GM12874 (cell line): ENCODE measurements around the gene TCF12.

Source experiments
- TF ChIP-seq, protein P1 (sequence below): IDR thresholded peaks from 2 replicates; pipeline ENCODE4 v1.5.1; 2011; ENCODE audit warnings: low read depth, mild to moderate bottlenecking, control low read depth, low read length, moderate library complexity; ENCODE audit not compliant: insufficient read depth

Gene TCF12

DNA sequence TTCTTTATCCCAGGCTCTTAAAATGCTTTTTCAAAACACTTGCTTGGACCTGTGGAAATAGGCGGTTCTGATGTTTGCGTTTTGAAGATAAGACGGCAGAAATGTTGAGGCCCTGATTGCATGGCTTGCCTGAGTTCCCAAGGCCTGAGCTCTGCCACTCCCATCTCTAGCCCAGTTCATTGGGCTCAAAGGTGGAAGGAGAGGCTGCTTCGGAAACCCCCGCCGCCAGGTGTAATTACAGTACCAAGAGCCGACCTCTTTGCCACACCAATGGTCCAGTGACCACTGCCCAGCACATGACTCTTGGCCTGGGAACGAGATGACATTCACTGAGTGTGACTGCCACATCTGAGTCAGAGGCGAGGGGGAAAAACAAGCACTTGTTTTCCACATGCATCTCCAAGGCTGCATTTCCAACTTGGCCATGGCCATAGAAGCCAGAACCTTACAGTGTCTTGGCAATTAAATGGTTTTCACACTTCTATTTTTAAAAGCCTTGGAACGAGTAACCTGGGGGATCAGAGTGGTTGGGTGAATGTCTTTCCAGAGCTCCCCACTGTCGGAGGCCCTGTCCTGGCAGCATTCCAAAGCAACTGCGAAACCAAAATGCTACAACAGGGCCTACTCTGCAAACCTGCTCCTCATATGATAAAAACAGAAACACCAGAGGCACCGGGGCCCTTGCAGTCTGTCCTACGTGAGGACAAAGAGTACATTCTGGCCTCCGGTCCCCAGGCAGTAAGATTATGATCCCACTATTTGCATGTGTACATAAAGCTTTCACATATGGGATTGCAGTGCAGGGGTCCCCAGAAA lies 394.1 kb downstream of the TCF12 start:
- TF ChIP-seq, protein P1, sequence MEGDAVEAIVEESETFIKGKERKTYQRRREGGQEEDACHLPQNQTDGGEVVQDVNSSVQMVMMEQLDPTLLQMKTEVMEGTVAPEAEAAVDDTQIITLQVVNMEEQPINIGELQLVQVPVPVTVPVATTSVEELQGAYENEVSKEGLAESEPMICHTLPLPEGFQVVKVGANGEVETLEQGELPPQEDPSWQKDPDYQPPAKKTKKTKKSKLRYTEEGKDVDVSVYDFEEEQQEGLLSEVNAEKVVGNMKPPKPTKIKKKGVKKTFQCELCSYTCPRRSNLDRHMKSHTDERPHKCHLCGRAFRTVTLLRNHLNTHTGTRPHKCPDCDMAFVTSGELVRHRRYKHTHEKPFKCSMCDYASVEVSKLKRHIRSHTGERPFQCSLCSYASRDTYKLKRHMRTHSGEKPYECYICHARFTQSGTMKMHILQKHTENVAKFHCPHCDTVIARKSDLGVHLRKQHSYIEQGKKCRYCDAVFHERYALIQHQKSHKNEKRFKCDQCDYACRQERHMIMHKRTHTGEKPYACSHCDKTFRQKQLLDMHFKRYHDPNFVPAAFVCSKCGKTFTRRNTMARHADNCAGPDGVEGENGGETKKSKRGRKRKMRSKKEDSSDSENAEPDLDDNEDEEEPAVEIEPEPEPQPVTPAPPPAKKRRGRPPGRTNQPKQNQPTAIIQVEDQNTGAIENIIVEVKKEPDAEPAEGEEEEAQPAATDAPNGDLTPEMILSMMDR, result no peak

DNA sequence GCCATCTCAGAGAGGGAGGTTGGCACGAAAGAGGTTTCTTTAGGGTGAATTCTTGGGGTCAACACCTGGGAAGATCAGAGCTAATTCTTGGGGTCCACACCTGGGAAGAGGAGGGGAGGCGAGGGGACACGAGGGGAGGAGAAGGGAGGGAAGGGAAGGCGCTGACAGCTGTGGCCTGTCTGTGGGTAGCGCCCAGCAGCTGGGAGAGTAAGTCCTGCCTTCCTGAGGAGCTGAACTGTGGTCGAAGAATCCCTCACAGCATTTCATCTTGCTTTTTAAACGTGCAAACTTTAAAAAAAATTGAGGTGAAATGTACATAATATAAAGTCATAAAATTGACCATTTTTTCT lies 394.7 kb downstream of the TCF12 start:
- TF ChIP-seq, protein P1, result no peak

DNA sequence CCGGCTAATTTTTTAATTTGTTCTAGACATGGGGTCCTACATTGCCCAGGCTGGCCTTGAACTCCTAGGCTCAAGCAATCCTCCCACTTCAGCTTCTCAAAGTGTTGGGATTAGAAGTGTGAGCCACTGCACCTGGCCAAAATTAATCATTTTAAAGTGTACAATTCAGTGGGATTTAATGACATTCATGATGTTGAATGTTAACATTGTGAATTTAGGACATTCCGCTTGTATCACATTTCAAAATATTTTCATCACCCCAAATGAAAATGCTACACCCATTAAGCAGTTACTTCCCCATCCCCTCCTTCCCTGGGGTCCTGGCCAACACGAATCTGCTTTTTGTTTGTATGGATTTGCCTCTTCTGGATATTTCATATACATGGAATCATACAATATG lies 395.8 kb downstream of the TCF12 start:
- TF ChIP-seq, protein P1, result no peak

DNA sequence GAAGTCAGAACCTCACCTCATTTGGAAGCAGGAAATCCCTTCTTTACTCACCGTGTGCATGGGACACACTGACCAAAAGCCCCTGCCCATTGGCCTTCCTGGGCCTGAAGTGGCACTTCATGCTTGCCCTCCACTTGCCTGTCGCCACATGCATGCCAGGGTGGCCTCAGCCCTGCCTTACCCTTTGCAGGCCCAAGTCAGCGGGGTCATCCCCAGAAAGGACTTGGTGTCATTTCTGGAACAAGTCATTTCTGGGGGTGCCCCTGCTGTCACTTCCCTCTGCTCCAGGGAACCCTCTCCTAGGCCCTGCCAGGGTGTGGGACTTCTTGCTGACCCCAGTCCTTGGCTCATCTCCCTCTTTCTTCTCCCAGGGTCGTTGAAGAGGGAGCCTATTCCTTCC lies 398.0 kb downstream of the TCF12 start:
- TF ChIP-seq, protein P1, result no peak

DNA sequence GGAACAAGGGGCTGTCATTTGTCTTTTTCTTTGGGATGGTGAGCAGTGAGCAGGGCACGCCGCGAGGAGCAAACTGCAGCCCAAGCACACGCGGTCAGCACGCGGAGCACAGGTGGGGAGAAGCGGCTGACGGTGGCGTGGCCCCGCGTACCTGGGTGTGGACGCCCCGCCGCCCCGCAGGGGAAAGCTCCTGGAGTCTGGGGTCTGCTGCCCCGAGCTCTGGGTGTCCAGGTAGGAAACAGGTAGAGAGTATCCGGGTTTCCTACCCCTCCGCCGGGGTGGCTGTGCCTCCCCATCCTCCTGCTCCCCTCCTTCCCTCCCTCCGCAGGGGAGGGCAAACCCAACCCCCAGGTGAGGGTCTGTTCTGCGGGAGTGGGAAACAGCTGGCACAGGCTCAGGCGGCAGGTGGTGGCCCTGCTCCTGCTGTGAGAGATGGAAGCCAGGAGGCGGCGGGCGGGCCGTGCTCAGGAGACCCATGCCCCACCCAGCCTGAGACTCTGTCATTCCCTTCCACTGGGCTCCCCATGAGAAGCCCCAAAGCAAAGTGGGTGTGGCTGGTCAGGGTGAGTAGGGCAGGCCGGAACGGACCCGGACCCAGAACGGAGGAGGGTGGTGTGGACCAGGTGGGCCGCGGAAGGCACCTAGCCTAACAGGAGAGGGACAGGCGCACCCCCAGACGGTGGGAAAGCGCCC lies 400.9 kb downstream of the TCF12 start:
- TF ChIP-seq, protein P1, result no peak

DNA sequence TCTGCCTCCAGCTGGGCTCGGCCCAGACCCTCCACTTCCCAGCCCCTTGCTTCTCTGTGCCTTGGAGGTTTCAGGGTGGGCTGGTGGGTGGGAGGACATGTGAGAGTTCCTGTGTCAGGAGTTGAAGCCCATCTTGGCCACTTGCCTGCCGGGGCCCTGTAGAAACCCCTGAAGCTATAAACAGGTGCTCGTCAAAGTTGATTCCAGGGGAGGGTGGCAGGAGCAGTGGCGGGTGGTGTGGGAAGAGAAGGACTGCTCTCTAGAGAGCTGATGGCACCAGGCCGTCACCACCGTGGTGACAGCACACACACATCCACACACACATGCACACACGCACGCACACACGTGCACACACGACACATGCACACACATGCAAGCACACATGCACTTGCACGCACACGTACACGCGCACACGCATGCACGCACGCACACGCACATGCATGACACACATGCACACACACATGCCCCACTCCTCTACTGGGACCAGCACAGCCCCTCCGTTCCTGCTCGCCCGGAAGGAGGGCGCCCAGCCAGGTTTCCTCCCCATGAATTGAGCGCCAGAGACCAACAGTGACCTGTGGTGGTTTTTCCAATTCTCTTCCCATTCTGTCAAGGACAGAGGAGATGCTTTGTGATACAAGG lies 401.6 kb downstream of the TCF12 start:
- TF ChIP-seq, protein P1, result no peak

DNA sequence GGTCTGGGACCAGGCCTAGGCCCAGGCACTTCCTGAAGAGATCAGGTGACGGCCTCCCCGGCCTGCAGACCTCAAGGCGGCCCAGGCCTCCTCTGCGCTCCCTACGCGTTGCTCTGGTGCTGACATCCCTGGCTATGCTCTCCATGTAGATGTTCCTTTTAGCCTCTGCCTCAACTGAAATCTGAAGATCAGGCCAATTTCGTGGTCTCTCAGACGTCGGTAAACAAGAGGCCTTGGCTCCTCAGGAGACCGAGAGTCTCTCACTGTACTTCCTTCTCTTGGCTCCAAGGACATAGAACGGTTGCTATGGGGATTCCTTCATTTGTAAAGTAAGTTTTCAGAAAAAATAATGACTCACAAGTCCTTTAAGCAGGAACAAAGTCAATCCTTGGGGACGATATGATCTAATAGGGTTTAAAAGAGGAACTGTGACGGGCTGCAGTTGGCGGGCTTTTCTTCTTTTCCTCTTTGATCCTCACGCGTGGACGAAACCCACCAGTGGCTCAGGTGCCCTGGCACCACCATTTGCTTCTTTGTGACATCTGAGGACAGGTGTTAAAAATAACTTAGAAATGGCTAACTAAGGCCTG lies 402.3 kb downstream of the TCF12 start:
- TF ChIP-seq, protein P1, result no peak
